K562 (cell line): ENCODE data around the gene NAXD.

Experiments used
- EP300 ChIP-seq: IDR thresholded peaks from 2 replicates; pipeline ENCODE4 v1.6.1; 2012; ENCODE audit warnings: low read length, improper control_type of control experiment
- ZNF140 ChIP-seq: fragments of 250-450 bp; sonication (Bioruptor Pico); IDR thresholded peaks from 2 replicates; pipeline ENCODE4 v1.8.0; 2021; ENCODE audit warnings: moderate library complexity, mild to moderate bottlenecking, inconsistent platforms
- TF ChIP-seq, protein P1 (sequence below), 3 experiments: fragments of 200-800 bp in 1 of 3; fragments of 250-450 bp in 1 of 3; fragments of 450-650 bp in 1 of 3; sonication (Bioruptor Pico) in 1 of 3; sonication (Bioruptor generic) in 1 of 3; formaldehyde crosslinking in 1 of 3; IDR thresholded peaks; 2 replicates each; pipeline versions ENCODE4 v1.6.1 to v1.8.0; 2016 to 2022; ENCODE audit warnings: mild to moderate bottlenecking in 2 of 3, missing genetic modification characterization in 2 of 3, missing compliant biosample characterization in 1 of 3, moderate library complexity in 1 of 3
- TF ChIP-seq, protein P2 (sequence below), 3 experiments: IDR thresholded peaks in 2 of 3; conservative IDR thresholded peaks in 1 of 3; 2 replicates each; pipeline ENCODE4 v1.5.1; 2011 to 2012; ENCODE audit warnings: low read length in 3 of 3, mild to moderate bottlenecking in 3 of 3, control low read depth in 2 of 3, improper control_type of control experiment in 1 of 3, inconsistent platforms in 1 of 3, low read depth in 1 of 3, mixed read lengths in 1 of 3, moderate library complexity in 1 of 3; ENCODE audit not compliant: insufficient read depth in 2 of 3

DNA sequence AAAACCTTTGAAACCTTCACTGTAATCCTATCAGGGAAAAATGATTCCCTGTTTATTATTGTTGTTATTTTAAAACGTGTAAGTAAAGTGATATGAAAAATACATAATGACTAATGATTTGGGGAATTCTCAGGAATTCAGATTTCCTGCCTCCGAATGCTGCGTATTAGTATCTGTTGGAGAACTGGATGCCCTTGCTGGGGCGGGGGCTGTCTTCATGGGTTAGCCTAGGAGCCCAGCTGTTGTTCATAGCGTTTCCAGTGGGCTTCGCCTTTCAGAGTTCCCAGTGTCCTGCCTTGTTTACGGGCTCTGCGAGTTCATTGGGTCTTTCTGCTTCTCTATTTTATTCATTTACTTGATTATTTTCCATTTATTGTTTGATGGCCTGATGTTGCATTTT is 18.4 kb downstream of the NAXD start:
- no peak for TF ChIP-seq ZNF140 (CRISPR knock-in tag)
- TF ChIP-seq, protein P1, sequence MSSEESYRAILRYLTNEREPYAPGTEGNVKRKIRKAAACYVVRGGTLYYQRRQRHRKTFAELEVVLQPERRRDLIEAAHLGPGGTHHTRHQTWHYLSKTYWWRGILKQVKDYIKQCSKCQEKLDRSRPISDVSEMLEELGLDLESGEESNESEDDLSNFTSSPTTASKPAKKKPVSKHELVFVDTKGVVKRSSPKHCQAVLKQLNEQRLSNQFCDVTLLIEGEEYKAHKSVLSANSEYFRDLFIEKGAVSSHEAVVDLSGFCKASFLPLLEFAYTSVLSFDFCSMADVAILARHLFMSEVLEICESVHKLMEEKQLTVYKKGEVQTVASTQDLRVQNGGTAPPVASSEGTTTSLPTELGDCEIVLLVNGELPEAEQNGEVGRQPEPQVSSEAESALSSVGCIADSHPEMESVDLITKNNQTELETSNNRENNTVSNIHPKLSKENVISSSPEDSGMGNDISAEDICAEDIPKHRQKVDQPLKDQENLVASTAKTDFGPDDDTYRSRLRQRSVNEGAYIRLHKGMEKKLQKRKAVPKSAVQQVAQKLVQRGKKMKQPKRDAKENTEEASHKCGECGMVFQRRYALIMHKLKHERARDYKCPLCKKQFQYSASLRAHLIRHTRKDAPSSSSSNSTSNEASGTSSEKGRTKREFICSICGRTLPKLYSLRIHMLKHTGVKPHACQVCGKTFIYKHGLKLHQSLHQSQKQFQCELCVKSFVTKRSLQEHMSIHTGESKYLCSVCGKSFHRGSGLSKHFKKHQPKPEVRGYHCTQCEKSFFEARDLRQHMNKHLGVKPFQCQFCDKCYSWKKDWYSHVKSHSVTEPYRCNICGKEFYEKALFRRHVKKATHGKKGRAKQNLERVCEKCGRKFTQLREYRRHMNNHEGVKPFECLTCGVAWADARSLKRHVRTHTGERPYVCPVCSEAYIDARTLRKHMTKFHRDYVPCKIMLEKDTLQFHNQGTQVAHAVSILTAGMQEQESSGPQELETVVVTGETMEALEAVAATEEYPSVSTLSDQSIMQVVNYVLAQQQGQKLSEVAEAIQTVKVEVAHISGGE (CRISPR knock-in tag; IDR thresholded peaks at IDR 0.05), result no peak
- TF ChIP-seq, protein P2, sequence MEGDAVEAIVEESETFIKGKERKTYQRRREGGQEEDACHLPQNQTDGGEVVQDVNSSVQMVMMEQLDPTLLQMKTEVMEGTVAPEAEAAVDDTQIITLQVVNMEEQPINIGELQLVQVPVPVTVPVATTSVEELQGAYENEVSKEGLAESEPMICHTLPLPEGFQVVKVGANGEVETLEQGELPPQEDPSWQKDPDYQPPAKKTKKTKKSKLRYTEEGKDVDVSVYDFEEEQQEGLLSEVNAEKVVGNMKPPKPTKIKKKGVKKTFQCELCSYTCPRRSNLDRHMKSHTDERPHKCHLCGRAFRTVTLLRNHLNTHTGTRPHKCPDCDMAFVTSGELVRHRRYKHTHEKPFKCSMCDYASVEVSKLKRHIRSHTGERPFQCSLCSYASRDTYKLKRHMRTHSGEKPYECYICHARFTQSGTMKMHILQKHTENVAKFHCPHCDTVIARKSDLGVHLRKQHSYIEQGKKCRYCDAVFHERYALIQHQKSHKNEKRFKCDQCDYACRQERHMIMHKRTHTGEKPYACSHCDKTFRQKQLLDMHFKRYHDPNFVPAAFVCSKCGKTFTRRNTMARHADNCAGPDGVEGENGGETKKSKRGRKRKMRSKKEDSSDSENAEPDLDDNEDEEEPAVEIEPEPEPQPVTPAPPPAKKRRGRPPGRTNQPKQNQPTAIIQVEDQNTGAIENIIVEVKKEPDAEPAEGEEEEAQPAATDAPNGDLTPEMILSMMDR (IDR thresholded peaks at IDR 0.05 in 2 of 3, conservative IDR thresholded peaks at IDR 0.05 in 1 of 3; ENCODE audit: insufficient read depth in 2 of 3, low read depth in 1 of 3, low read length in 3 of 3), result no peak
- TF ChIP-seq EP300, result no peak
